HUES48 (cell line): ENCODE results near the gene CDK5RAP2.
"Not testable (repeated sequence)": the region's sequence is repeated elsewhere in the genome, so short reads cannot be mapped to it uniquely, and the experiment has no call there.

ENCODE experiments used
- H3K27ac ChIP-seq: one replicate; pipeline ENCODE4 v1.7.0; 2013; ENCODE audit warnings: low read depth, low read length, inconsistent platforms
- H3K27me3 ChIP-seq: 2 replicates; pipeline ENCODE4 v1.6.1; 2013; ENCODE audit warnings: mild to moderate bottlenecking, low read length; ENCODE audit not compliant: control insufficient read depth, insufficient read depth
- H3K36me3 ChIP-seq: 2 replicates; pipeline ENCODE4 v1.6.1; 2013; ENCODE audit warnings: low read length; ENCODE audit not compliant: control insufficient read depth, insufficient read depth
- H3K4me1 ChIP-seq: 2 replicates; pipeline ENCODE4 v1.6.1; 2013; ENCODE audit warnings: mild to moderate bottlenecking, low read length; ENCODE audit not compliant: control insufficient read depth, insufficient read depth
- H3K4me3 ChIP-seq: 2 replicates; pipeline ENCODE4 v1.5.1; 2013; ENCODE audit warnings: mild to moderate bottlenecking, low read depth, low read length
- H3K9ac ChIP-seq: 2 replicates; pipeline ENCODE4 v1.6.1; 2013; ENCODE audit warnings: mild to moderate bottlenecking, low read depth, low read length, moderate library complexity
- H3K9me3 ChIP-seq: 2 replicates; pipeline ENCODE4 v1.6.1; 2013; ENCODE audit warnings: low read length; ENCODE audit not compliant: control insufficient read depth, insufficient read depth

Gene CDK5RAP2

GRCh38 chr9:120580051-120580896, at the start of gene CDK5RAP2:
CDK5RAP2 (minus strand) TSS chr9:120580167; CDS start chr9:120579978, 189 bp downstream.
- Histone ChIP-seq H3K4me3 (peak within 1 kb of the TSS; percentile 93), H3K27me3 (no peaks in the 10 kb centered on the region), H3K36me3 (no peaks in the 10 kb centered on the region; the same call in 1 of the 2 replicates), H3K9me3 (no peaks in the 10 kb centered on the region), H3K9ac (peak within 1 kb of the TSS; percentile 75), H3K4me1 (peaks cover 4% of the 10 kb centered on the region; the same call in 1 of the 2 replicates), H3K27ac (peak within 1 kb of the TSS; percentile 84)

- not testable (repeated sequence) for H3K27me3 ChIP-seq, H3K4me1 ChIP-seq, H3K4me3 ChIP-seq, H3K36me3 ChIP-seq, H3K9ac ChIP-seq, H3K9me3 ChIP-seq, H3K27ac ChIP-seq
These were observed 49.0 kb upstream of the CDK5RAP2 start for GRCh38 chr9:120628925-120629497.

- no peaks in the 10 kb centered on the region for H3K4me1 ChIP-seq
- no peak overlapping the region for H3K27ac ChIP-seq
- no peaks in the 10 kb centered on the region for H3K36me3 ChIP-seq
These were observed 48.4 kb upstream of the CDK5RAP2 start for GRCh38 chr9:120628207-120628924.

GRCh38 chr9:120627073-120627472, 47.1 kb upstream of the CDK5RAP2 start:
- Histone ChIP-seq H3K9ac (no peak overlapping the region), H3K27ac (no peak overlapping the region), H3K9me3 (no peaks in the 10 kb centered on the region), H3K4me1 (no peaks in the 10 kb centered on the region), H3K4me3 (no peak overlapping the region), H3K27me3 (no peaks in the 10 kb centered on the region), H3K36me3 (no peaks in the 10 kb centered on the region)

More at GRCh38 chr9:120628207-120628924, 48.4 kb upstream of the CDK5RAP2 start:
- Histone ChIP-seq H3K9me3 (no peaks in the 10 kb centered on the region), H3K4me3 (no peak overlapping the region), H3K27me3 (no peaks in the 10 kb centered on the region), H3K9ac (no peak overlapping the region)

GRCh38 chr9:120626512-120626911, 46.5 kb upstream of the CDK5RAP2 start:
- no peak overlapping the region for H3K9ac ChIP-seq
- no peaks in the 10 kb centered on the region for H3K4me1 ChIP-seq
- H3K27ac ChIP-seq = no peak overlapping the region
- no peak overlapping the region for H3K4me3 ChIP-seq
- H3K36me3 ChIP-seq = no peaks in the 10 kb centered on the region
- H3K27me3 ChIP-seq = no peaks in the 10 kb centered on the region
- no peaks in the 10 kb centered on the region for H3K9me3 ChIP-seq

- Histone ChIP-seq H3K4me3 (no peak overlapping the region), H3K27ac (no peak overlapping the region), H3K36me3 (no peaks in the 10 kb centered on the region), H3K9me3 (no peaks in the 10 kb centered on the region), H3K27me3 (no peaks in the 10 kb centered on the region), H3K9ac (no peak overlapping the region), H3K4me1 (no peaks in the 10 kb centered on the region)
These were observed 45.3 kb upstream of the CDK5RAP2 start for GRCh38 chr9:120625222-120625621.

- no peak overlapping the region for H3K4me3 ChIP-seq
- no peak overlapping the region for H3K9ac ChIP-seq
- no peaks in the 10 kb centered on the region for H3K27me3 ChIP-seq
- no peaks in the 10 kb centered on the region for H3K9me3 ChIP-seq
- H3K36me3 ChIP-seq = no peaks in the 10 kb centered on the region
- H3K27ac ChIP-seq = no peak overlapping the region
- H3K4me1 ChIP-seq = peaks cover 5% of the 10 kb centered on the region
These were observed 42.8 kb upstream of the CDK5RAP2 start for GRCh38 chr9:120622790-120623189.

GRCh38 chr9:120621941-120622340, 42.0 kb upstream of the CDK5RAP2 start:
- Histone ChIP-seq H3K36me3 (no peaks in the 10 kb centered on the region), H3K27me3 (no peaks in the 10 kb centered on the region), H3K9me3 (no peaks in the 10 kb centered on the region), H3K4me3 (no peak overlapping the region), H3K9ac (no peak overlapping the region), H3K4me1 (peaks cover 6% of the 10 kb centered on the region), H3K27ac (no peak overlapping the region)

GRCh38 chr9:120619751-120620655, 40.0 kb upstream of the CDK5RAP2 start:
- H3K9me3 ChIP-seq = no peaks in the 10 kb centered on the region
- no peak overlapping the region for H3K4me3 ChIP-seq
- no peaks in the 10 kb centered on the region for H3K27me3 ChIP-seq
- peaks cover 6% of the 10 kb centered on the region for H3K4me1 ChIP-seq
- H3K36me3 ChIP-seq = no peaks in the 10 kb centered on the region
- H3K27ac ChIP-seq = no peak overlapping the region
- H3K9ac ChIP-seq = no peak overlapping the region
